Esophagus muscularis mucosa (tissue), 4 donors: ENCODE data around the gene ZNF770. TPM values are rescaled to one million over a fixed set of nuclear protein-coding genes. Genes with fewer than 3 reads are reported as not detected.

Experiments
- DNase-seq: peaks from one replicate; pipeline ENCODE4 v3.0.0-alpha.2; 2017; ENCODE audit errors: extremely low spot score
- H3K27ac ChIP-seq, 4 donors: fragments of 200-600 bp; sonication (generic); replicated peaks in 1 of 4; 1 replicate in 3 of 4; 2 replicates in 1 of 4; pipeline ENCODE4 v1.5.1; 2016 to 2019; ENCODE audit warnings: mild to moderate bottlenecking in 1 of 4
- H3K27me3 ChIP-seq, 4 donors: fragments of 200-600 bp; sonication (generic); one replicate each; pipeline versions ENCODE4 v1.5.1 to v1.6.0; 2016 to 2019
- H3K36me3 ChIP-seq, 4 donors: fragments of 200-600 bp; sonication (generic); one replicate each; pipeline ENCODE4 v1.5.1; 2016 to 2019
- H3K4me1 ChIP-seq, 4 donors: fragments of 200-600 bp; sonication (generic); one replicate each; pipeline ENCODE4 v1.5.1; 2016 to 2019
- H3K4me3 ChIP-seq, 4 donors: fragments of 200-600 bp; sonication (generic); 1 replicate in 2 of 4; 2 replicates in 2 of 4; pipeline ENCODE4 v1.5.1; 2016 to 2019; ENCODE audit warnings: mild to moderate bottlenecking in 4 of 4, moderate library complexity in 1 of 4
- H3K9me3 ChIP-seq, 4 donors: fragments of 200-600 bp; sonication (generic); 1 replicate in 3 of 4; 2 replicates in 1 of 4; pipeline ENCODE4 v1.5.1; 2016 to 2019
- EP300 ChIP-seq: sonication (generic); formaldehyde crosslinking; IDR thresholded peaks from one replicate; pipeline ENCODE4 v1.6.1; 2017; ENCODE audit warnings: antibody characterized with exemption
- POLR2A ChIP-seq: fragments of 450-650 bp; IDR thresholded peaks from one replicate; pipeline ENCODE4 v1.6.1; 2017; ENCODE audit warnings: antibody characterized with exemption, moderate library complexity, mild to moderate bottlenecking, low read depth
- POLR2AphosphoS5 ChIP-seq, 2 donors: sonication (generic); formaldehyde crosslinking; IDR thresholded peaks; one replicate each; pipeline ENCODE4 v1.6.1; 2017; ENCODE audit warnings: antibody characterized with exemption in 2 of 2
- WGBS: methylation state at CpG from one replicate; pipeline ENCODE4 v1.1.5; 2018; 5-methylcytosine and 5-hydroxymethylcytosine counted together
- intact Hi-C: fragments of 100-400 bp; cut with DNase I; formaldehyde crosslinking; loops from one replicate; pipeline ENCODE4 v1.15.1; 2023
- total RNA-seq, 4 donors: library from RNA; depleted of rRNA; stranded (reverse); fragments of >200 nt; gene quantifications; one replicate each; pipeline versions ENCODE4 v1.1.0 to v1.2.1, GENCODE V29; 2016
- TF ChIP-seq, protein P1 (sequence below), 3 experiments: fragments of 200-600 bp in 2 of 3; fragments of 450-650 bp in 1 of 3; sonication (generic) in 2 of 3; IDR thresholded peaks; one replicate each; pipeline ENCODE4 v1.5.1; 2017 to 2019; ENCODE audit warnings: antibody characterized with exemption in 3 of 3, mild to moderate bottlenecking in 2 of 3, moderate library complexity in 1 of 3

ZNF770 gene
- total RNA-seq, 4 donors from 2014 or later = 18.5 to 23.7 (median 20.2) TPM

DNA sequence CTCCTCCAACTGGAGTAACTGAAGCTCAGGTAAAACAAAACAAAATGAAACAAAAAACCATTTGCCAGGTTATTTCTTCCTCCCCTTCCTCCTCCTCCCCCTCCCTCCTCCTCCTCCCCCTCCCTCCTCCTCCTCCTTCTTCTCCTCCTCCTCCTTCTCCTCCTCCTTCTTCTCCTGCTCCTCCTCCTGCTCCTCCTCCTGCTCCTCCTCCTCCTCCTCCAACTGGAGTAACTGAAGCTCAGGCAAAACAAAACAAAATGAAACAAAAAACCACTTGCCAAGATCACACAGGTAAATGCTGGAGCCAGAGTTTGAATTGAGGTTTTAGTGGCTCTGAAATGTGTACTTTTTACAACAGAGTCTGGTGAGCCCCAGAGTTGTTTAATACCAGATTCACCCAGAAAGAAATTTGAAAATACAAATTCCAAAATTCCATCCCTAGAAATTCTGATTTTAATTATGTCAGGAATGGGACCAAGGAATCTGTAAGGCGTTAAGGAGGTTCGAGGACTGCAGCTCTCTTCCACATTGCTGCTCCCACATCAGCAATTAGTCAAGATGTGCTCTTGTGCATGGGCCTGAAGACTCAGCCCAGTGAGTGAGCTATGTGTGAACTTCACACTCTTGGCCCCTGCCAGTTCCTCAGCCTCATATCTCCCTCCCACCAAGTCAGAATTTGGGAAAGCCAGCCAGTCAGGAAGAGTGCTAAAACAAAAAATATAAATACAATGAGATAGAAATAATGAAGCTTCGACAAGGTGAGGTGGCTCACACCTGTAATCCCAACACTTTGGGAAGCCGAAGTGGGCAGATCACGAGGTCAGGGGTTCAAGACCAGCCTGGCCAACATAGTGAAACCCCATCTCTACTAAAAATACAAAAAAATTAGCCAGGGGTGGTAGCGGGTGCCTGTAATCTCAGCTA is 31.6 kb upstream of the ZNF770 start:
- DNase-seq = no peak
- H3K9me3 ChIP-seq = no peaks in the 10 kb centered on the region
- intact Hi-C loops = no loop called here
- WGBS = 78% methylated on average over 6 of the region's 6 CpGs
- no peaks in the 10 kb centered on the region for H3K27me3 ChIP-seq
- no peaks in the 10 kb centered on the region for H3K4me1 ChIP-seq
- TF ChIP-seq EP300 = no peak
- no peak for TF ChIP-seq POLR2A
- no peak for TF ChIP-seq POLR2AphosphoS5 (IDR thresholded peaks at IDR 0.05)
- TF ChIP-seq, protein P1, sequence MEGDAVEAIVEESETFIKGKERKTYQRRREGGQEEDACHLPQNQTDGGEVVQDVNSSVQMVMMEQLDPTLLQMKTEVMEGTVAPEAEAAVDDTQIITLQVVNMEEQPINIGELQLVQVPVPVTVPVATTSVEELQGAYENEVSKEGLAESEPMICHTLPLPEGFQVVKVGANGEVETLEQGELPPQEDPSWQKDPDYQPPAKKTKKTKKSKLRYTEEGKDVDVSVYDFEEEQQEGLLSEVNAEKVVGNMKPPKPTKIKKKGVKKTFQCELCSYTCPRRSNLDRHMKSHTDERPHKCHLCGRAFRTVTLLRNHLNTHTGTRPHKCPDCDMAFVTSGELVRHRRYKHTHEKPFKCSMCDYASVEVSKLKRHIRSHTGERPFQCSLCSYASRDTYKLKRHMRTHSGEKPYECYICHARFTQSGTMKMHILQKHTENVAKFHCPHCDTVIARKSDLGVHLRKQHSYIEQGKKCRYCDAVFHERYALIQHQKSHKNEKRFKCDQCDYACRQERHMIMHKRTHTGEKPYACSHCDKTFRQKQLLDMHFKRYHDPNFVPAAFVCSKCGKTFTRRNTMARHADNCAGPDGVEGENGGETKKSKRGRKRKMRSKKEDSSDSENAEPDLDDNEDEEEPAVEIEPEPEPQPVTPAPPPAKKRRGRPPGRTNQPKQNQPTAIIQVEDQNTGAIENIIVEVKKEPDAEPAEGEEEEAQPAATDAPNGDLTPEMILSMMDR (IDR thresholded peaks at IDR 0.05) = no peak
- no peak overlapping the region for H3K27ac ChIP-seq
- H3K36me3 ChIP-seq = no peaks in the 10 kb centered on the region
- no peak overlapping the region for H3K4me3 ChIP-seq

DNA sequence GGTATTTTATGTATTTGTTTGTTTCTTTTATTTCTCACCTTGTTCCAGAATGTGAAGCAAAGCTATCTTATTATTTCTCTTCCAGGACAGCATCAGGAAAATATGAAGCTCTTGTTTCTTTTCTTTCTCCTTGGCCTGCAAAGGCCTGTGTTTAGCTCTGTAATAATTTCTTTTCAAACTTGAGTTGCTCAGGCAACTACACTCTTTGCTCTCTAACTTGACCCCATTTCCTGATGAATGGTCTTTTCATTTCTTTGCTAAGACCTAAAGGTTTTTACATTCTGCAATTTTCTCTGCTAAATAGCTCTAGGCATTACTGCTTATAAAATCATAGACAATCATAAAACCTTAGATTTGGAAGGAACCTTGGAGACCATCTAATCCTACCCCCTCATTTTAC is 26.2 kb upstream of the ZNF770 start:
- intact Hi-C loops = no loop called here
- DNase-seq = no peak
- Histone ChIP-seq H3K4me3 (no peak overlapping the region), H3K4me1 (no peaks in the 10 kb centered on the region), H3K27ac (no peak overlapping the region), H3K9me3 (no peaks in the 10 kb centered on the region), H3K36me3 (no peaks in the 10 kb centered on the region), H3K27me3 (no peaks in the 10 kb centered on the region)
- TF ChIP-seq POLR2AphosphoS5 (IDR thresholded peaks at IDR 0.05) (no peak), EP300 (no peak), POLR2A (no peak)
- TF ChIP-seq, protein P1 (IDR thresholded peaks at IDR 0.05) = no peak

DNA sequence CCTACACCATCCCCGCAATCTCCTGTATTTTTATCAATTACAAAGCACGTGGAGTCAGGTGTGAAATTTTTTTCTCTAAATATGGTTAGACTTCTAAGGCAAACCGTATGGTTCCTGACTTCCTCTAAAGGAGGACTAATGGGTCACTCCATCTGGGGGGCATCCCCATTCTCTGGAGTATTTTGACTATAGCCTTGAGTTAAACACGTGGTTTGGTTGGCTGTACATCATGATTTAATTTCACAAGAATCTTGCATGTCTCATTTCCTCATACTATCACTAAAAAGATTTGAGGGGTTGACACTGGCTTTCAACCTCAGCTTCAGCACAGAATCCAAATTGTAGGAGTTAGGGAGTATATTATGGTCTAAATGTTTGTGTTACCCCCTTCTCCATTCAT is 25.3 kb upstream of the ZNF770 start:
- intact Hi-C loops = no loop called here
- H3K9me3 ChIP-seq = no peaks in the 10 kb centered on the region
- DNase-seq = no peak
- no peak overlapping the region for H3K4me3 ChIP-seq
- no peak for TF ChIP-seq POLR2AphosphoS5 (IDR thresholded peaks at IDR 0.05)
- TF ChIP-seq POLR2A = no peak
- TF ChIP-seq, protein P1 (IDR thresholded peaks at IDR 0.05) = no peak
- TF ChIP-seq EP300 = no peak
- 81% methylated on average over 4 of the region's 4 CpGs for WGBS
- H3K4me1 ChIP-seq = no peaks in the 10 kb centered on the region
- no peak overlapping the region for H3K27ac ChIP-seq
- no peaks in the 10 kb centered on the region for H3K36me3 ChIP-seq
- H3K27me3 ChIP-seq = no peaks in the 10 kb centered on the region

DNA sequence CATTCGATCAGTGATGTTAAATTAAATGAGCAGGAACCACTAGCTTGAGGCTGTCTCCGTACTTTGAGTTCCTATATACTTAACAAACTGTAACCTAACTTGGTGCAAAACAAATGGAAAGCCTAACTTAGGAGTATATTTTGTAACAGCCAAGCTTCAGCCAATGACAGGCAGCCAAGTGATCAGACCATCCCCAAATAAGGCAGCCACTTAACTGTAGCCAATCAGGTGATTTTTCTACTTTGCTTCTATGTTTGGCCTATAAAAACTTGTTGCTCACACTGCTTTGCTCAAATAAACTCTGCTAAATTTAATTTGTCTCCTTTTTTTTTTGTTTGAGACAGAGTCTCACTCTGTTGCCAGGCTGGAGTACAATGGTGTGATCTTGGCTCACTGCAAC is 19.3 kb upstream of the ZNF770 start:
- no peaks in the 10 kb centered on the region for H3K27me3 ChIP-seq
- no peak for DNase-seq
- intact Hi-C loops = no loop called here
- H3K27ac ChIP-seq = no peak overlapping the region
- no peaks in the 10 kb centered on the region for H3K4me1 ChIP-seq
- H3K4me3 ChIP-seq = no peak overlapping the region
- 95% methylated on average over 2 of the region's 2 CpGs for WGBS
- no peak for TF ChIP-seq POLR2A
- no peak for TF ChIP-seq EP300
- TF ChIP-seq, protein P1 (IDR thresholded peaks at IDR 0.05) = no peak
- no peak for TF ChIP-seq POLR2AphosphoS5 (IDR thresholded peaks at IDR 0.05)
- no peaks in the 10 kb centered on the region for H3K36me3 ChIP-seq
- no peaks in the 10 kb centered on the region for H3K9me3 ChIP-seq
